Stimulated activated naive CD8-positive, alpha-beta T cell treated with anti-CD3 and anti-CD28 coated beads, Interleukin-15, Interleukin-2, amounts not matched to agents 100 ng/mL and 50 ng/mL, for 24 hours (primary cell): Measurements from ENCODE around the gene FLNB.
A peak's percentile ranks its signal among the peaks of the same experiment; 100 is the strongest.
"Not testable (repeated sequence)": the region's sequence is repeated elsewhere in the genome, so short reads cannot be mapped to it uniquely, and the experiment has no call there.

ENCODE experiments used
- H3K27ac Mint-ChIP-seq: one replicate; pipeline ENCODE4 v1.8.0; 2021; ENCODE audit warnings: mild to moderate bottlenecking, mixed read lengths
- H3K27me3 Mint-ChIP-seq: one replicate; pipeline ENCODE4 v1.8.0; 2021; ENCODE audit warnings: mixed read lengths
- H3K36me3 Mint-ChIP-seq: one replicate; pipeline ENCODE4 v1.8.0; 2021; ENCODE audit warnings: low read depth, mixed read lengths
- H3K4me1 Mint-ChIP-seq: one replicate; pipeline ENCODE4 v1.8.0; 2021; ENCODE audit warnings: low read depth, mixed read lengths
- H3K4me3 Mint-ChIP-seq: one replicate; pipeline ENCODE4 v1.8.0; 2021; ENCODE audit warnings: mild to moderate bottlenecking, mixed read lengths
- H3K9me3 Mint-ChIP-seq: one replicate; pipeline ENCODE4 v1.8.0; 2021; ENCODE audit warnings: mixed read lengths

FLNB gene

GRCh38 chr3:58044691-58045483, 36.7 kb downstream of the FLNB start:
- Mint-ChIP-seq H3K36me3 (no peaks in the 10 kb centered on the region), H3K4me3 (no peak overlapping the region), H3K9me3 (no peaks in the 10 kb centered on the region), H3K27me3 (no peaks in the 10 kb centered on the region), H3K27ac (no peak overlapping the region), H3K4me1 (peaks cover 78% of the 10 kb centered on the region)

DNA sequence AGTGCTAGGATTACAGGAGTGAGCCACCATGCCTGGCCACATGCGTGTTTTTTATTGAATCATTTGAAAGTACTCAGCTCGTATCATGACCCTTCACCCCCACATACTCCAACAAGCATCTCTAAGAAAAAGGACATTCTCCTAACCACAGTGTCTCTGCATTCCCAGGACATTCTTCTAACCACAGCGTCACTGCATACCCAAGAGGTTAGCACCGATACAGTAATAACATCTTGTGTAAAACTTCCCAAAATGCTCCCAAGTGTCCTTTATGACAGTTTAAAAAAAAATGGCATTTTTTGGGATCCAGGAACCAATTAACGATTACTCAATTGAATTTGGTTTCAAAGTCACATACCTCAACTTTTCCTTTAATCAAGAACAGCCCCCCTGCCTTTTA, 39.6 kb downstream of the FLNB start:
- H3K9me3 Mint-ChIP-seq = no peaks in the 10 kb centered on the region
- no peak overlapping the region for H3K27ac Mint-ChIP-seq
- H3K4me1 Mint-ChIP-seq = peaks cover 65% of the 10 kb centered on the region
- H3K36me3 Mint-ChIP-seq = no peaks in the 10 kb centered on the region
- no peak overlapping the region for H3K4me3 Mint-ChIP-seq
- no peaks in the 10 kb centered on the region for H3K27me3 Mint-ChIP-seq

DNA sequence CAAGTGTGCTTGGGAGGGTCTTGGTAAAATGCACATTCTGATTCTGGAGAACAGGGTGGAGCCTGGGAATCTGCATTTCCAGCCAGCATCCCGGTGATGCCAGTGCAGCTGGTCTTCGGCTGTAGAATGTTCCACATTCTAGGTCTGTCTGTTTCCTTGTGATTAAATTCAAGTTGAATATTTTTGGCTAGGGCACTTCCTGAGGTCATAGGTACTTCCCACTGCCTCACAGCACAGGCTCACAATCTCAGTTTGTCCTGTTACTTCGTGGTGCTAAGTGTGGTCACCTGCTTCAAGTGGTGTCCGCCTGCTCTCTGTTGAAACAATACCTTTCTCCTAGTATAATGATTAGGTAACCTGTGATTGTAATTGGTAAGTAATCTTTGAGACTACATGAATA, 40.1 kb downstream of the FLNB start:
- Mint-ChIP-seq H3K9me3 (no peaks in the 10 kb centered on the region), H3K27me3 (no peaks in the 10 kb centered on the region), H3K27ac (no peak overlapping the region), H3K4me3 (no peak overlapping the region), H3K4me1 (peaks cover 63% of the 10 kb centered on the region), H3K36me3 (no peaks in the 10 kb centered on the region)

- Mint-ChIP-seq H3K4me3 (no peak overlapping the region), H3K36me3 (no peaks in the 10 kb centered on the region), H3K9me3 (no peaks in the 10 kb centered on the region), H3K27me3 (no peaks in the 10 kb centered on the region), H3K4me1 (peaks cover 53% of the 10 kb centered on the region), H3K27ac (no peak overlapping the region)
Measured at GRCh38 chr3:58049143-58049785, 41.0 kb downstream of the FLNB start.

GRCh38 chr3:58051196-58051595, 43.0 kb downstream of the FLNB start:
- no peak overlapping the region for H3K4me3 Mint-ChIP-seq

GRCh38 chr3:58051658-58052261, 43.5 kb downstream of the FLNB start:
- not testable (repeated sequence) for H3K9me3 Mint-ChIP-seq, H3K36me3 Mint-ChIP-seq, H3K4me3 Mint-ChIP-seq, H3K27me3 Mint-ChIP-seq
- Mint-ChIP-seq H3K4me1 (peaks cover 37% of the 10 kb centered on the region), H3K27ac (peak overlapping the region; percentile 29)

More at GRCh38 chr3:58051196-58051595, 43.0 kb downstream of the FLNB start:
- Mint-ChIP-seq H3K27ac (no peak overlapping the region), H3K36me3 (no peaks in the 10 kb centered on the region), H3K4me1 (peaks cover 40% of the 10 kb centered on the region), H3K9me3 (no peaks in the 10 kb centered on the region), H3K27me3 (no peaks in the 10 kb centered on the region)

DNA sequence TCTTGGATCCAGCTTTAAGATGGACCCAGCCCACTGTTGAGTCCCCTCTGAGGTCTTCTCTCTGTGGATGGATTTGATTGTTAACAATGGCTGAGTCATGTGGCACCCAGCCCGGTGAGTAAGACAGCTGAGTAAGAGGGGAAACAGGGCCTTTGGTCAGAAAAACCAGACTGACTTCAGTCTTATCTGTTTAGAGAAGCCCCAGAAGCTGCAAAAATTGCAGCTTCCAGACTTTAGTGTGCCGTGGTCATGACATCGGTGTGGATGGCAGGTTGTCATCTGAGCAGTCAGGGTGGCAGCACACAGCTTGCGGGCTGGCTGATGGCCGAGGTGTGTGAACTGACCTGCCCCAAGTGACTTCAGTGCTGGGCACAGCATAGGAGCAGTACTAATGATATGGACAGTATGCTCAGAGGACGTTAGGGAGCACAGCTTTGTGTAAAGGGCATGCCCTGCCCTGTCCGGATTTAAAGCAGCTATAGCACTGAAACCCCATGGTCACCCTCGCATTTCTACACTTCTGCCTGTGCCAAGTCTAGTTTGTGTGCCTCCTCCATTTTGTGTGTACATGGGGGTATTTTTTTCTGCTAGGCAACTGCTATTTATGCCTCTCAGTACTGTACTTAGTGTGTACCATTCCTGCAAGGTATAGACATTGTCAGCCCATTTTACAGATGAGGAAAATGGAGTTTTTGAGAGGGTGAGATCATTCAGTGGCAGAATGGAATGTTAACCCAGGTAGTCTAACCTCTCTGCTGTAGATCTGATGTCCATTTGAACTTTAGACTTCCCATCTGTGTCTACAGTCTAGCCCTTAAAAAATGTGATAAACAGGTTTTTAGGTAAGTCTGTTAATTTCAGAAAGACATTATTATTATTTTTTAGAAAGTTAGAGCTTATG, 44.4 kb downstream of the FLNB start:
- H3K4me1 Mint-ChIP-seq = peaks cover 36% of the 10 kb centered on the region
- no peak overlapping the region for H3K4me3 Mint-ChIP-seq
- no peaks in the 10 kb centered on the region for H3K9me3 Mint-ChIP-seq
- H3K27ac Mint-ChIP-seq = peak overlapping the region; percentile 61
- no peaks in the 10 kb centered on the region for H3K36me3 Mint-ChIP-seq
- no peaks in the 10 kb centered on the region for H3K27me3 Mint-ChIP-seq

DNA sequence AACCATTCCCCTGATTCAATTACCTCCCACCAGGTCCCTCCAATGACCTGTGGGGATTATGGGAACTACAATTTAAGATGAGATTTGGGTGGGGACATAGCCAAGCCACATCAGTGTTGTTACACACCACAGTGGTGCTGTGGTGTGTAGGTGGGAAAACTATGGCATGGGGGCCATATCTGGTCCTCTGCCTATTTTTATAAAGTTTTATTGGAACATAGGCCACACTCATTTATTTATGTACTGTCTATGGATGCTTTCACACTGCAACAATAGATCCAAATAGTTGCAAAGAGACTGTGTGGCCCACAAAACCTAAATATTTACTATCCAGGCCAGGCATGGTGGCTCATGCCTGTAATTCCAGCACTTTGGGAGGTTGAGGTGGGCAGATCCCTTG, 46.4 kb downstream of the FLNB start:
- peaks cover 18% of the 10 kb centered on the region for H3K4me1 Mint-ChIP-seq

DNA sequence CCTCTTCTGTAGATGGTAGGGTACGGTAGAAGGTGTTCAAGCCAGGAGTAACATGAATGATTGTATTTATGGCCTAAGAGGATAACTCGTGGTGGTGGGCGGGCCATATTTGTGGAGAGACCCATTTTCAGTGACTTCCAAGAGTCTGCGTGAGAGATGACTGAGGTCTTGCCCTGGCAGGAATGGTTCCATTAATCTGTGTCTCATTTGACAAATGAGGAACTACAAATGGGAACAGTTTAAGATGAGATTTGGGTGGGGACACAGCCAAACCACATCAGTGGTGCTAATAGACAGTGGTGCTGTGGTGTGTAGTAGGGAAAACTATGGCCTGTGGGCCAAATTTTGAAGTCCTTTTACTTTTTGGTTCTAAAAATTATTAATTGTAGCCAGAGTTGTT, 47.1 kb downstream of the FLNB start:
- Mint-ChIP-seq H3K4me1 (peaks cover 17% of the 10 kb centered on the region), H3K27me3 (no peaks in the 10 kb centered on the region), H3K27ac (no peak overlapping the region), H3K9me3 (no peaks in the 10 kb centered on the region), H3K36me3 (no peaks in the 10 kb centered on the region), H3K4me3 (no peak overlapping the region)

More for the DNA sequence above, 46.4 kb downstream of the FLNB start:
- no peaks in the 10 kb centered on the region for H3K9me3 Mint-ChIP-seq
- H3K27me3 Mint-ChIP-seq = no peaks in the 10 kb centered on the region
- H3K4me3 Mint-ChIP-seq = no peak overlapping the region
- H3K36me3 Mint-ChIP-seq = no peaks in the 10 kb centered on the region
- H3K27ac Mint-ChIP-seq = no peak overlapping the region

DNA sequence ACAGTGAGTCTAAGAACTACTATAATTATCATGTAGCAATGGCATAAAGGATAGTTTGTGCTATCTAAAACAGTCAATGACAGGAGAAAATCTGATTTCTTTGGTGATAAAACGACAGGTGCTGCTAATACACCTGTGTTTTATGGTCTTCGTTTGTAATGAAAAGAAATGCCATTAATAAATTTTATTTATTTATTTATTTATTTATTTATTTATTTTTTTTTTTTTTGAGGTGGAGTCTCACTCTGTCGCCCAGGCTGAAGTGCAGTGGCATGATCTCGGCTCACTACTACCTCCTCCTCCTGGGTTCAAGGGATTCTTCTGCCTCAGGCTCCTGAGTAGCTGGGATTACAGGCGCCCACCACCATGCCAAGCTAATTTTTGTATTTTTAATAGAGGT, 47.7 kb downstream of the FLNB start:
- H3K4me3 Mint-ChIP-seq, H3K9me3 Mint-ChIP-seq, H3K27ac Mint-ChIP-seq, H3K27me3 Mint-ChIP-seq, H3K36me3 Mint-ChIP-seq: not testable (repeated sequence)
- H3K4me1 Mint-ChIP-seq = peaks cover 17% of the 10 kb centered on the region

DNA sequence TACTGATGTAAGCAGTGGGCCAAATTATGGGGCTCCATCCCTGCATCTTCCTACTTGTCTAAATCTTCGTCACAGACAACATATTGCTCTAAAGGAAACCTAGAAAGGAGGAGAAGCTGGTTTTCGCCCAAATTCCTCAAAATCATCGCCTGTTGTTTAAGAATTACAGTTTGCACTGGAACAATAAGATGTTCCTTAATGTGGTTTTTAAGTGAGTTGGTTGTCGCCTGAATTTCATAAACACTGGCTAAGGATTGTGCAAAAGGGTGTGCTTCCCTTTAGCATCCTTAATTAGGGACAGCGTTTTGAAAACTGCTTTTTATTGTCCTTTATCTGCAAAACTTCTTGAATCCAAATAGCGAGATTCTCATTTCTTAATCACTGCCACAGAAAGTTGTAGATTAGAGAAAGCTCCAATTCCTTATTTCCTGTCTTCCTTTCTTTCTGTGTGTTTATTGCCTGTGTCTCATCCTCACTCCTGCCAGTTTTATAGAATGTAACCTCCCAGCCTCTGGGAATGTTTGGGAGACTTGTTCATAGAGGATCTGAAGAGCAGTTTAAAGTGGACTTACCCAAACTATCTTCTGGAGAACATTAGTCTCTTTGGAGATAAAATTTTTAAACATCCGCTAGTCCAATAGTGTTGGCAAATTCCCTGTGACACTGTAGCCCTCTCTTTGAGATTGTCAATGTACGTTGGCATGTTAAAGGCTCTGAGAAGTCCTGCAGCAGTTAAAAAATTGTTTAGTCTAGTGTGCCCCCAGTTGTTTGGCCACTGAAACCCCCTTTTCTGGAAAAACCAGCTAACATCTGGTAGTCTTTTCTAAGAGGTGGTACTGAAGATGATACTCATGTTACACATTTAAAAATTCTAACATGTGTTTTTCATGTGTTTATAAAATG, 50.4 kb downstream of the FLNB start:
- H3K27ac Mint-ChIP-seq = no peak overlapping the region
- no peaks in the 10 kb centered on the region for H3K36me3 Mint-ChIP-seq
- no peaks in the 10 kb centered on the region for H3K9me3 Mint-ChIP-seq
- H3K4me1 Mint-ChIP-seq = peaks cover 9% of the 10 kb centered on the region
- no peaks in the 10 kb centered on the region for H3K27me3 Mint-ChIP-seq
- H3K4me3 Mint-ChIP-seq = no peak overlapping the region

- Mint-ChIP-seq H3K4me3 (no peak overlapping the region), H3K36me3 (no peaks in the 10 kb centered on the region), H3K27me3 (no peaks in the 10 kb centered on the region), H3K9me3 (no peaks in the 10 kb centered on the region), H3K27ac (no peak overlapping the region), H3K4me1 (peaks cover 15% of the 10 kb centered on the region)
Measured at GRCh38 chr3:58059349-58060321, 51.4 kb downstream of the FLNB start.

GRCh38 chr3:58062472-58062871, 54.2 kb downstream of the FLNB start:
- H3K27me3 Mint-ChIP-seq = no peaks in the 10 kb centered on the region
- H3K4me3 Mint-ChIP-seq = no peak overlapping the region
- H3K9me3 Mint-ChIP-seq = no peaks in the 10 kb centered on the region
- peaks cover 20% of the 10 kb centered on the region for H3K4me1 Mint-ChIP-seq
- no peaks in the 10 kb centered on the region for H3K36me3 Mint-ChIP-seq
- no peak overlapping the region for H3K27ac Mint-ChIP-seq
